ENCODE results near the gene UBE2H.
"Not testable (repeated sequence)": the region's sequence is repeated elsewhere in the genome, so short reads cannot be mapped to it uniquely, and the experiment has no call there.

UBE2H gene

GRCh38 chr7:129840757-129841156 lies 112.0 kb downstream of the UBE2H start:
- no peak for DNase-seq

- no peak for DNase-seq
Measured at GRCh38 chr7:129836983-129837382, 115.8 kb downstream of the UBE2H start.

- DNase-seq, result no peak
Measured at GRCh38 chr7:129835569-129835968, 117.2 kb downstream of the UBE2H start.

- DNase-seq, result not testable (repeated sequence)
Measured at GRCh38 chr7:129833353-129833752, 119.4 kb downstream of the UBE2H start.

GRCh38 chr7:129832701-129833227 lies 120.0 kb downstream of the UBE2H start:
- no peak for DNase-seq

GRCh38 chr7:129832282-129832681 lies 120.5 kb downstream of the UBE2H start:
- no peak for DNase-seq

- no peak for DNase-seq
Measured at GRCh38 chr7:129831424-129832058, 121.2 kb downstream of the UBE2H start.

- no peak for DNase-seq
Measured at GRCh38 chr7:129830949-129831348, 121.8 kb downstream of the UBE2H start.

- DNase-seq, result peak; percentile 69
Measured at GRCh38 chr7:129829737-129830631, 122.8 kb downstream of the UBE2H start.

GRCh38 chr7:129828989-129829736 lies 123.6 kb downstream of the UBE2H start:
- no peak for DNase-seq

GRCh38 chr7:129828078-129828762 lies 124.5 kb downstream of the UBE2H start:
- no peak for DNase-seq

GRCh38 chr7:129827467-129827990 lies 125.2 kb downstream of the UBE2H start:
- DNase-seq, result no peak

- DNase-seq, result not testable (repeated sequence)
Measured at GRCh38 chr7:129826895-129827294, 125.9 kb downstream of the UBE2H start.

- DNase-seq, result peak; percentile 89
Measured at GRCh38 chr7:129825209-129825970, 127.4 kb downstream of the UBE2H start.

GRCh38 chr7:129824291-129825208 lies 128.2 kb downstream of the UBE2H start:
- DNase-seq, result no peak

- DNase-seq, result not testable (repeated sequence)
Measured at GRCh38 chr7:129823143-129823542, 129.6 kb downstream of the UBE2H start.

GRCh38 chr7:129821476-129821875 lies 131.3 kb downstream of the UBE2H start:
- no peak for DNase-seq

- DNase-seq, result no peak
Measured at GRCh38 chr7:129816742-129817141, 136.0 kb downstream of the UBE2H start.

- DNase-seq, result no peak
Measured at GRCh38 chr7:129807863-129808262, 144.9 kb downstream of the UBE2H start.
